Fibroblast of skin of left biceps (primary cell): Measurements from ENCODE around the gene DUSP7.
"Not testable (repeated sequence)": the region's sequence is repeated elsewhere in the genome, so short reads cannot be mapped to it uniquely, and the experiment has no call there.

Experiments
- DNase-seq, 2 experiments: peaks; one replicate each; pipeline ENCODE4 v3.0.0-alpha.2; 2013; ENCODE audit warnings: low read depth in 2 of 2

The DUSP7 gene

DNA sequence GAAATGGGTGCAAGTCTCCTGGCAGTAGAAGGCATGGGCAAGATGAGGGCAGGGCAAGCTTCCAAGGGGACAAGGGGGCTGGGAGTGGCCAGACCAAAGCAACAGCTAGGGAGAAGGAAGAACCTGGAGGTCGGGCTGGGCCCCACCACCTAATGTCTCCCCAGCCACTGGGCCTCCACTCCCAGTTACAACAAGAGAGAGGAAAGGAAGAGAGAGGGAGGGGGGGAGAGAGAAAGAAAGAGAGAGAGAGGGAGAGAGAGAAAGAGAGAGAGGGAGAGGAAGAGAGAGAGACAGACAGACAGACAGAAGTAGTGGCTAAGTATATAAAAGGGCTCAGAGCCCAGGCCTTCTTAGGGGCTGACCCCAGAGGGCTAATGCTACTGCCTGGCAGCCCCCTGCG, 6.9 kb downstream of the DUSP7 start:
- no peak for DNase-seq

DNA sequence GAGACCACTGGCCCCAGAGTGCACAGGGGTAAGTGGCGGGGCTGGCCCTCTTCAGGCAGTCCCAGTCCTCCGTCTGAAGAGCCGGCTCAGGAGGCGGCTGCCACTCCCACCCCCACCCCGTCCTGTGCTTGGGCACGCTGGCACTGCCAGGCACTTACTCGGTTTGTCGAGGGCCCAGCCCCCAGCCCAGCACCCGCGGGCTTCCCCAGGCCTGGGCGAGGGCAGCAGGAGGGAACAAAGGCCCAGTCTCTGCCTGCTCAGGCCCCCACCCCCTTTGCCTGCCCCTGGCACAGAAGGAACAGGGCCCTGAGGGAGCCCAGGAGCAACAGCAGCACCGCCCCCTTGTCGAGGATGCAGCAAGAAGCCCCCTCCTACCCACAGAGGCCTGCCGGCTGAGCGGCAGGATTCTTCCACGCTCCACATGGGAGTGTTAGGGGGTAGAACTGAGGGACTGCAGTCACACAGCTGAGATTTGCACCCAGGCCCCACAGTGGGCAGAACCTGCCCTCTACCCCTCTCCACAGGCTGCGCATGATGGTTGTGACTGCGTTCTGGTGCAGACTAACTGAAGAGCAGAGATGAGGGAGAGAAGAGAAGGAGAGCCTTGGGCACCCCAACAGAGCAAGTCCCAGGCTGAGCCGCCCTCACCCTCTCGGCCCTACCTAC, 8.9 kb downstream of the DUSP7 start:
- DNase-seq: no peak

DNA sequence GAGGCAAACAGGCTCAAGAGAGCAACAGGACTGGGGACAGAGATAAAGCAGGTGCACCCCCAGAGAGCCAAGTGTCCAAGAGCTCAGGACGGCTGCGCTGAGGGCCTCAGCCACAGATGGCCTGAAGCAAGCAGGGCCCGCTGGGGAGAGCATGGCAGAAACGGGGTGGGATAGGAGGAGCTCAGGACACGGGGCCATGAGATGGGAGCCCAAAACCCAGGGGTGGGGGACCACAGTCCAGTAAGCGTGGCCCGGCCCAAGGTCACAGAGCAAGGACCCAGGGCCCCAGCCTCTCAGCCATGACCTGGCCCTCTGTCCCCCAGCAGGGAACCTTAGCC, 9.5 kb downstream of the DUSP7 start:
- DNase-seq: no peak

DNA sequence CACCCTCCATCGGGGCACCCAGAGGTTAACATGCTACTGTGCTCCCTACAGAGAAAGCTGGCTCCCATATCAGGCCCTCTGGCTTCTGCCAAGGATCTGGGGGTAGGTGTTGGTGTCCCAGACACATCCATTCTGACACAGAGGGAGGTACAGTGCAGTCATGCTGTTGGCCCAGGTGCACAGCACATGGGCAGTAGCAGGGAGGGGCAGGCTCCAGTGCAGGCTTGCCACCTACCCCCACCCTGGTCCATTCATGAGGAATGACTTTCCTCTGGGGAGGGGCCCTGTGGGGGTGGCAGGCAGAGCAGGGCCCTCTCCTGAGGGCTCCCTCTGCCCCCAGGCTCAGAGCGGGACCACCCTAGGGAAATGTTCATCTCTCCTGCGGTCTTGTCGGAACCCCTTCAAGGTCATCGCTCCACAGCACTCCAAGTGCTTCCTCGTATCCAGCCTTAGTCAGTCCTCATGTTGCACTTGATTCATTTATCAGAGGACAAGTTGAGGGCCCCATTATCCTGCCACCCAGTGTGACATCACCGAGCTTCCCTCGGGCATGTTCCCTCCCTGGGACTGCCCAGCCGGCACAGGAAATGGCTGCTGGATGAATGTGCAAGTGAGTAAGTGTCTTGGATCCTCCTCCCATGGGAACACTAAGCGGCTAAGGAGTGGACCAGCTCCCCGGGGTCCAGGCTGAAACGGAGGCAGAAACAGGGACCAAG, 10.0 kb downstream of the DUSP7 start:
- peak; percentile 82 to 84 for DNase-seq

DNA sequence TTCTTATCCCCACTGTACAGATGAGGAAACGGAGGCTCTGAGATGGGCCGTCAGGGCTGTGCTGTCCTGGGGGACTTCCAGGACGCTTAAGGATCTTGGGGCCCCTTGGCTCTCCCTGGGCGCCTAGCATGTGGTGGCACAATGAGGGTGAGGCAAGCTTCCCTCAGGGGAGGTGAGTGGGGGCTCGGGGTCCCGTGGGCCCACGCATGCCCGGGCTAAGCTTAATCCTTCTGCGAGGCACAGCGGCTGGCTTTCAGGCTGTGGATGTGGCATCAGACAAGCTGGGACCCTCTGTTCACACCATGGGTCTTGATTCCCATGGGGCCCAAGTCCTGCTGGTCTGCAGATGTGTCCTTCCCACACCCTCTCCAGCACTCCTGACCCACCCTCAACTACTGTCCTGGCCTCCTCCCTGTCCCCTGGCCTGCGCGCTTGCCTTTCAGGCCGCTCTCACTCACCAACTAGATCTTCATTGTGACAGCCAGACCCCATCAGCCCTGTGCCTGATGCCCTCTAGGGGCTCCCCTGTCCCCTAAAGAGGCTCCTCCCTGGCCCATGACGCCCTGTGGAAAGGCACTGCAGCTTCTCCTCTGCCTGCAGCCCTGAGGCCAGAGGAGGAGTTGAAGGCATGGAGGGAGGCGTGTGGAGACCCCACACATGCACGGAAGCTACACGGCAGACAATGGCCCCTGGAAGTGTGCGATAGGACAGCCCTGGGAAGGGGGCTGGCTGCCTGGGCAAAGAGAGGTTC, 11.3 kb downstream of the DUSP7 start:
- no peak for DNase-seq

DNA sequence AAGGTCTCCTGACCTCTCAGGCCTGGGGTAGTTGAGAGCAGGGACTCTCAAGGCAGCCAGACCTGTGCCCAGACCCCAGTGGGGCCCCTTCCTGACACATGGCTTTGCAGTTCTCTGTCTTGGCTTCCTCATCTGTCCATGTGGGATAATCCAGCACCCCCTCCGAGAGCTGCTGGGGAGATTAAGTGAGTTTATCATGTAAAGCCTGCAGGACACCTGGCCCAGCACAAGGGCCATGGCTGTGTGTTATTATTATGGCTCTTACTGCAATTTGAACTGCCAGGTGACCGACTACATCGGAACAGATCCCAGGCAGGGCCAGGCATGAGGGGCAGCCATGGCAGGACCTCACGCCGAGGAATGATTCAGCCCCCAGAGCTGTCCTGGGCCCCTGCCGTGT, 12.6 kb downstream of the DUSP7 start:
- DNase-seq: no peak

DNA sequence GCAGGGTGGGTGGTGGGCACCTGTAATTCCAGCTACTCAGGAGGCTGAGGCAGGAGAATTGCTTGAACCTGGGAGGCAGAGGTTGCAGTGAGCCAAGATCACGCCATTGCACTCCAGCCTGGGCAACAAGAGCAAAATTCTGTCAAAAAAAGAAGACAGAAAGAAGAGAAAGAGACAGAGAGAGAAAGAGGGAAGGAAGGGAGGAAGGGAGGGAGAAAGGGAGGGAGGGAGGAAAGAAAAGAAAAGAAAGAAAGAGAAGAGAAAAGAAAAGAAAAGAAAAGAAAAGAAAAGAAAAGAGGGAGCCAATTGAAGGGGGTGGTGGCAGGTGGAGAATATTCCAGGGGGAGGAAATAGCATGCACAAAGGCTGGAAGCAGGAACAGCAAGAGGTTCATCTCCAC, 13.3 kb downstream of the DUSP7 start:
- not testable (repeated sequence) for DNase-seq

DNA sequence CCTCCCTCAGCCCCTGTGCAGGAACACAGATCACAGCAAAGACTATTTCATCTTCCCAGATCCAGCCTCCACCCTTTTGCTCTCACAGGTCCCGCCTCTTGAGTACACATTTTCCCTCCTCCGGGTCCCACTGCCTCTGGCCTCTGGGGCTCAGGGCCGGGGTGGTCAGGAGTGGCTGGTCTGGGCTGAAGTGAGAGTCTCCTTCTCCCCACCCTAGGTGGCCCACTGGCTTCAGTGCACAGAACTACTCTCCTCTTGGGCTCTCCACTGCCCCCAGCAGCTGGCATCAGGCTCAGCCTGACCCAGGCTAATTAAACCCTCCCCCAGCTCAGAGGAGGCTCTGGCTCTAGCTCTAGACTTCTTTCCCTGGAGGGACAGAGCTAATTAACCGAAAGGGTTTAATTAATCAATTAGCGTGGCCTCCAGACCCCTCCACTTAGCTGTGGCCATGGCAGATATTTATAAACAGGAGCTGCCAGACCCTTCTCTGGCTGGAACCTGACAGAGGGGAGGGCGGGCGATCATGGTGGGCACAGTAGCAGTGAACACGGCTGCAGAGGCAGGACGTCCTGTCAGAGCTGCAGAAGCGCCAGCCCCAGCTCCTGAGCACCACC, 15.1 kb downstream of the DUSP7 start:
- DNase-seq: no peak

DNA sequence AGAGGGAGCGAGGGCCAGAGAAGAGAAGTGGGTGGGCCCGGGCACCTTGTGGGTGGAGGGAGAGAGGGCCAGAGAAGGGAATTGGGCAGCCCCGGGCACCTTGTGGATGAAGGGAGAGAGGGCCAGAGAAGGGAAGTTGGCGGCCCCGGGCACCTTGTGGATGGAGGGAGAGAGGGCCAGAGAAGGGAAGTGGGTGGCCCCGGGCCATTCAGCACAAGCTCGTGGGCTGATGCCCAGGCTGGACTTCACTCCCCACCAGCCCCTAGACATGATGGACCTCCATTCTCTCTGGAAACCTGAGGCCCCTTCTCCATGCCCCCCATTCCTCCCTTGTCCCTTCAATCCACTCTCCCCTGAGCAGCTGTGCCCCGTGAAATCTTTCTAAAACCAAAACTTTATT, 15.8 kb downstream of the DUSP7 start:
- DNase-seq: no peak

DNA sequence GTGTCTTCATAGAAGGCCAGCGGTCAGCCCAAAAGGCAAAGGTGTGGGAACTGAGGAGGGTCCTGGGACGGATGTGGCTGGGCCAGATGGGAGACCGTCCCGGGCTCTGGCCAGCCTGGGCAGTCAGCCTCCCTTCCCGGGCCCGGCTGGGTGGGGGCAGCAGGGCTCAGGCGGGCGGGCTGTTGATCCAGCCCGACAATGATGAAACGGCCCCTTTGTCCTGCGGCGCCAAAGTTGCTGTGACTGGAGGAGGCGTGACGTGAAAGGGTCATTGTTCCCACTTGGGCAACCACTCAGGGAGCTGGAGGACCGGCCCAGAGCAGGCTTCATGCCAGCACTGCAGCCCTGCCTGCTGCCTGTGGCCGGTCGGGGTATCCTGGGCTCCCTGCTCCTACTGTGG, 16.5 kb downstream of the DUSP7 start:
- no peak for DNase-seq

DNA sequence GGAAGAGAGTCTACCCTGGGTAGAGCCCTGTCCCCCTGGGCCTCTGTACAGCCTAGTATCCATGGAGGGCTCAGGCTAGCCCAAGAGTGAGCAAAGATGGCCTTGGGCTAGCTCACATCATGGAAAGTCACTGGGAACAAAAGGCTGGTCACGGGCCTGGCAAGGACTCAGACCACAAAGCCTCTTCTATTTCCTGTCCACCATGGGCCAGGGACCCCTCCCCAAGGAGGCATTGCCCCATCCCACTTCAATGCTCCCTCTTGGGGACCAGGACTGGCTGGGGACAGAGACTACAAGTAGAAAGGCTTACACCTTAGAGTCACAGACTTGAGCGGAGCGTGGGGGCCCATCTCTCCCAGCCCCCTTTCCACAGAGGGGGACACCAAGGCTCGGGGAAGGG, 16.9 kb downstream of the DUSP7 start:
- DNase-seq: no peak

DNA sequence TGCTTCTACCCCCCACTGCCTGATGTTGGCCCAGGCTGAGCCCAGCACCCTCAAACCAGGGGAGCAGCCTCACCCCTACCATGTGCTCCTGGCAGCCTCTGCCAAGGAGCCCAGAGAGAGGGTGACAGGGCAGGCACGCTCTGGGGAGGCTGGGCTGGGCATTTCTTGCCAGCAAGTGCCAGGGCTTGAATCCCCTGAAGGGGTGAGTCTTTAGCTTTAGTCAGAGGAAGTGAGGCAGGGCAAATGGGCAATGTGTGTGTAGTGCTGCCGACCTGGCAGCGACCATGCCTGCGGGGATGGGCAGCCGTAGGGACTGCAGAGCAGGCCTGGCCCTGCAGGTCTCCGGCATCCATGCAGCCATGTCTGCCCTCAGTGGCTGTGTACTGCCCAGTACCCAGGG, 18.1 kb downstream of the DUSP7 start:
- no peak for DNase-seq

DNA sequence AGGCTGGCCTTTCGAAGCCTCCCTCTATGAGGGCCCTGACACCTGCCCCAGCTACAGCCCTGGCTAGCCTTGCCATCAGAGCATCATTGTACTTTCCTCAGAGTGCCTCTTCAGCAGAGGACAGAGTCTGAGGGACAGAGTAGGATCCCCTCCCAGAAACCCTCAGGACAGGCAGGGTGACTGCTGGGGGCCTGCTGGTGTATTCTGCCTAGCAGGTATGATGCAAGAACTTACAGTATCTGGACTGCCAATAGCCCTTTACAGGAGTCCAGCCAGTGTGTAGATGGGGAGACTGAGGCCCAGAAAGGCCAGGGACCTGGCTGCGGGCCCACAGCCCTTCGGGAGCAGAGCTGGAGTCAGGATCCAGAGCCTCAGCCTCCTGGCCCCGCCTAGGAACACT, 19.1 kb downstream of the DUSP7 start:
- DNase-seq: no peak

DNA sequence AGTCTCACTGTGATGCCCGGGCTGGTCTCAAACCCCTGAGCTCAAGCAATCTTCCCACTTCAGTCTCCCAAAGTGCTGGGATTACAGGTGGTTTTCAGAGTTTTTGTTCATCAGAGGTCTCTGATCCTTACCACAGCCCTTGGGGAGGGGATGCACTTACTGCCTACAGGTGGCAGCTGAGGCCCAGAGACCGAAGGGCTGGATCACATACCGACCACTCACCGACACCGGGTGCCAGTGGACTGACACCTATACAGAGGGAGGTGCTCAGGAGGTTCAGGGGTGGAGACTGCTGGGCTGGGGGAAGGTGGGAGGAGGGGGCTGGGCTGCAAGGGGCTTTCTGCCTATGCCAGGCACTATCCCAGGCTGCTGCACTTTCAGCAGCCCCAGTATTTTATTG, 19.5 kb downstream of the DUSP7 start:
- DNase-seq: no peak

DNA sequence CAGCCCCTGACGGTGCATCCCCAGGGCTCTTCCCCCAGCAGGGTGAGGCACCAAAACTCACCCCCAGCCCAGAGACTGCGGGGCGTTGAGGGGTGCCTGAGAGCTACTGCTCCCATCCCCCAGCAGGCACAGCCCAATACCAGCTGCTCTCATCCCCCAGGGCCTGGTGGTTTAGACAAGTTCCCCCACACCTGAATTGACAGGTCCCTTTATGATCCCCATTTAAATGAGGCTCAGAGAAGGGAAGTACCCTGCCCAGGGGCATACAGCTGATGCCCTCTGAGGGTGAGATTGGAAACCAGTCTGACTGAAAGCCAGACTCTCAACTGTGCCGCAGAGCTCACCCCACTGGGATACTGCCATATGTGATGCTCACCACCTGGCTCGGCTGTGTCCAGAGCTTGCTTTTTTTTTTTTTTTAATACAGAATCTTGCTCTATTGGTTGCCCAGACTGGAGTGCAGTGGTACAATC, 20.1 kb downstream of the DUSP7 start:
- DNase-seq: no peak

DNA sequence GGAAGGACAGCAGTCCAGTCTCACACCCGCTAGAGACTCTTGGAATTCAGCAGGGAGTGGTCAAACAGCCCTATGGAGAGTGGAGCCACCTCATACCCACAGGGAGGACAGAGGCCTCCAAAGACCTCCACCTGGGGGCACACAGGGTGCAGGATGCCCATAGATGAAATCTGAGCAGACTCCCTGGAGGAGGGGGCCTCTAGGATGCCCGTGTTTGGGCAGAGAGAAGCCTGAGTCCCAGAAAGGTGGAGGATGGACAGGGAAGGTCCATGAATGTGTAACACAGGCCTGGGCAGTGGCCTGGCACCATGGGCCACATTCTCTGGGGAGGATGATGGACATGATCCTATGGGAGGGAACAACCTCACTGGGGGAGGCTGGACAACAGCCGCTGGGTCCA, 21.7 kb downstream of the DUSP7 start:
- no peak for DNase-seq

DNA sequence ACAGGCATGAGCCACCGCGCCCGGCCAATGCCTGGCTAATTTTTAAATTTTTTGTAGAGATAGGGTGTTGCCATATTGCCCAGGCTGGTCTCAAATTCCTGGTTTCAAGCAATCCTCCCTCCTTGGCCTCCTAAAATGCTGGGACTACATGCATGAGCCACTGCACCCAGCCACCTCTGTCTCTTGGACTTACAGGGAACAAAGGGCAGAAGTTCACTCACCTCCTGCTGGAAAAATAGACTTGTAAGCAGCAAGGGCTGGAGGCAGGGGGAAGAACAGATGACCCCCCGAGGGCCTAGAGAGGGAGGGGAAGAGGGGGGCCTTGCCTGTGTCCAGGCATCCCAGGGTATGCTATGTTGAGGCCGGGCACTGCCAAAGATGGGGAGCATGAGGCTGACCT, 22.2 kb downstream of the DUSP7 start:
- DNase-seq: no peak

DNA sequence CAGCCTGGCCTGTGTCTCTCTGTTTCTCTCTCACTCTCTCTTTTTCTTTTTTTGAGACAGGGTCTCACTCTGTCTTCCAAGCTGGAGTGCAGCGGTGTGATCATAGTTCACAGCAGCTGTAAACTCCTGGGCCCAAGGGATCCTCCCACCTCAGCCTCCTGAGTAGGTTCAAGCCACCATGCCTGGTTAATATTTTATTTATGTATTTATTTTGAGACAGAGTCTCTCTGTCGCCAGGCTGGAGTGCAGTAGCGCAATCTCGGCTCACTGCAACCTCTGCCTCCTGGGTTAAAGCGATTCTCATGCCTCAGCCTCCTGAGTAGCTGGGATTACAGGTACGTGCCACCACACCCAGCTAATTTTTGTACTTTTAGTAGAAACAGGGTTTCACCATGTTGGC, 22.6 kb downstream of the DUSP7 start:
- DNase-seq: not testable (repeated sequence)

DNA sequence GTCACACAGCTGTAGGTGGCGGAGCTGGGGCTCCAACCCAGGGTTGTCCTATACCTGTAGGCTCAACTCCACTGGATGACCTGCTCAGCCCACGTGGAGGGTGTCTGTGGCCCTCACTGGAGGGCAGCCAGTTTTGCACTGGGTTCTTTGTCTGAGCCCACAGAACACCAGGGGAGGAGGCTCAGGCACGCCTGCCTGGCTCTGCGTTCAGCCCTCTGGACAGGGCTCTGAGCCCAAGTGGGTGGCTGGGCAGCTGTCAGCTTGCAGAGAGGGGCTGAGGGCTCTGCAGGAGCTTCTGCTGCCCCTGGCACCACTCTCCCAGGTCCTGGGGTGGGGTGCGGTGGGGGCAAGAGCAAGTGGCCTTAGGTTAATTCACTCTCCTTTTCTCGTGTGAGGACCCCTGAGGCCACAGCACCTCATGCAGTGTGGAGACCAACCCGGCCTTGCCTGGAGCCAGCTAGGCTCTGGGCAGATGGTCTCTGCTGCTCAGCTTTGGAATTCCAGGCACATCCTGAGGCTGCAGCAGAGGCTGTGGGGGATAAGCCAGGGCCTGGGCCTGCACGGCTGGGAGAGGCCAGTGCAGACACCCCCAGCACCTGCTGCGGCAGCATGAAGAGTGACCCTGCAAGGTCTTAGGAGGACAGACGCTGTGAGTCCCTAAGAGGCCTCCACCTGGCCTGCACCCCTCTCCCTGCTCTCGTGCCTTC, 23.5 kb downstream of the DUSP7 start:
- DNase-seq: no peak

DNA sequence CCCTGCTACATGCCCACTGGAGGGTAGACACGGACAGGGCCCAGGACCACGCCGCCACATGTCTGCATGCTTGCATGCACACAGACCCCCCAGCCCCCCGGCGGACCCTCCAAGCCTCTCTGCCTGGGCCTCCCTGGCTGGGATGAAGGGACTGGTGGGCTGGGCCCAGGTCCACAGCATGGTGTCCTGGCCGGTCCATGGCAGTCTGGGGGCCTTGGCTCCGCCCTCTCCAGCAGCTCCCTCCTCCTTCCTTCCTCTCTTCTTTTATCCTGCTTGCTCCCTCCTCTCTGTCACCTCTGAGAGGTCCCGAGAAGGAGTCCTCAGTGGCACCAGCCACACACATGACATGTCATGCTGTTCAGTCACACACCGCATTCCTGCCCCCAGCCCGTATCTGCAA, 24.5 kb downstream of the DUSP7 start:
- no peak for DNase-seq

DNA sequence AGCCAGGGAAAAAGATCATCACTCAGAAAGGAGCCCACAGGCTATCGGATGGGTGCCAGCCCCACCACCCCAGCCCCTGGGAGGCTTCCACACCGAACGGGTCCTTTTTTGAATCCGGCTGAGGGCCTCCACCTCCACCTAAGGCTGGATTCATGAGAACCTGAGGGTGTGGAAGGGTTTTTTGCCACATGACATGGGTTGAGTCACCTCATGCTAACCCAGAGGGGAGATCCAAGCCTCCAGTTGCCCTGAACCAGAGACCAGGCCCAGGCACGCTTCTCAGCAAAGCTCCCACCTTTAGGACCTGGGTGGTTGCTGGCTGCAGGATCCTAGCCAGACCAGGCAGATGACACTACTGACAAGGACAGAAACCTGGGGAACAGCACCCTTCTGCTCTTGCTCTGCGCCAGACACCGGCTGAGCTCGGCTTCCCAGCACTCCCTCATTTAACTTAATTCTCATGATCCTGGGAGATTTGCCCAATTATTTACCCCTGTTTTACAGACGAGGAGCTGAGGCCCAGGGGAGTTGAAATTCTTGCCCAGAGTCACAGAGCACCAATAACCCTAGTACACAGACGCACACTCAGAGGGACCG, 25.6 kb downstream of the DUSP7 start:
- DNase-seq: no peak

DNA sequence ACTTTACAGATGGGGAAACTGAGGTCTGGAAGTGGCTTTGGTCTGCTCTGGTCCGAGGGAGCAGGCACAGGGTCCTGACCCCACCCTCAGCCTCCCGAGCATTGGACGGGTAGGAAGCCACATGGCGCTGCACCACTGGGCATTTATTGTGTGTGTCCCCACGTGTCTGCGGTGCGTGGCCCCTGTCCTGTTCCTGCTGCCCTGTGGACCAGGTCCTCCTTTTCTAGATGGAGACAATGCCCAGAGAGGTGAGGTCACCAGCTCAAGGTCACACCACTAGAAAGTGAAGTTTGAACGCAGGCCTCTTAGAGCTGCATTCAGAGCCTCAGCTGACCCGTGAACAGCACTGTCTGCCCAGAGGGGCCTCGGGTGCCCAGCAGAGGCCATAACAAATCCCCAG, 26.8 kb downstream of the DUSP7 start:
- no peak for DNase-seq
